ENCODE data around the gene TMEM201. TPM values are rescaled to one million over a fixed set of nuclear protein-coding genes. Genes with fewer than 3 reads are reported as not detected.

Gene TMEM201
- total and polyA plus RNA-seq, 9 of the 15 experiments (the other 6 are each of a cell fraction or from before 2014, with no cell fraction given): 0.42 to 51.3 (median 7.4) TPM

DNA sequence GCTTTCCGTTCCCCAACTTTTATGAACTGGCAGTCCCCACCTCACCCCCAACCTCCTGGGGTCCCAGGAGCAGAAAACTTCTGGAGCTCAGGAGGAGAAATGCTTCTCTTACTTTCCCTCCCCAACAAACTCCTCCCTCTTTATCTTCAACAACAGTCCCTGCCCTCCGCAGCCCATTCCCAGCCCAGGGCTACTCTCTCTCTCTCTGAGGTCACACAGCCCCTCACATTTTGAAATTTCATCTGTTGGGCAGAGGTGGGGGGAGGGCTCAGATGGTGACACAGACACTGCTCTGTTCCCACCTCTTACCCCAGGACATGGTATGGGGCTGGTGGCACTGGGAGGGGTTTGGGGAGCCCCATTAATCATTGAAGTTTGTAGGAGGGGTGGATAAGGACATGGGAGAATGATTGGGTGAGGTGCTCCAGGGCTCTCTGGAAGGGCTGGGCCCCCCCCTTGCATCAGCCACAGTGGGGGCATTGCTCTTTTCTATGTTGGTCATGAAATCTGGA, 68.9 kb downstream of the TMEM201 start (continued):
- TF ChIP-seq NFXL1 (CRISPR knock-in tag; IDR thresholded peaks at IDR 0.05): no peak
- no peak for TF ChIP-seq ZNF174 (CRISPR knock-in tag; IDR thresholded peaks at IDR 0.05)
- no peak for TF ChIP-seq SMAD1 (IDR thresholded peaks at IDR 0.05; ENCODE audit: low read depth, low read length, partially characterized antibody)
- no peak for TF ChIP-seq RB1 (IDR thresholded peaks at IDR 0.05; ENCODE audit: low read depth)
- no peak for TF ChIP-seq WHSC1 (IDR thresholded peaks at IDR 0.05; ENCODE audit: low read length)
- TF ChIP-seq, protein P1, sequence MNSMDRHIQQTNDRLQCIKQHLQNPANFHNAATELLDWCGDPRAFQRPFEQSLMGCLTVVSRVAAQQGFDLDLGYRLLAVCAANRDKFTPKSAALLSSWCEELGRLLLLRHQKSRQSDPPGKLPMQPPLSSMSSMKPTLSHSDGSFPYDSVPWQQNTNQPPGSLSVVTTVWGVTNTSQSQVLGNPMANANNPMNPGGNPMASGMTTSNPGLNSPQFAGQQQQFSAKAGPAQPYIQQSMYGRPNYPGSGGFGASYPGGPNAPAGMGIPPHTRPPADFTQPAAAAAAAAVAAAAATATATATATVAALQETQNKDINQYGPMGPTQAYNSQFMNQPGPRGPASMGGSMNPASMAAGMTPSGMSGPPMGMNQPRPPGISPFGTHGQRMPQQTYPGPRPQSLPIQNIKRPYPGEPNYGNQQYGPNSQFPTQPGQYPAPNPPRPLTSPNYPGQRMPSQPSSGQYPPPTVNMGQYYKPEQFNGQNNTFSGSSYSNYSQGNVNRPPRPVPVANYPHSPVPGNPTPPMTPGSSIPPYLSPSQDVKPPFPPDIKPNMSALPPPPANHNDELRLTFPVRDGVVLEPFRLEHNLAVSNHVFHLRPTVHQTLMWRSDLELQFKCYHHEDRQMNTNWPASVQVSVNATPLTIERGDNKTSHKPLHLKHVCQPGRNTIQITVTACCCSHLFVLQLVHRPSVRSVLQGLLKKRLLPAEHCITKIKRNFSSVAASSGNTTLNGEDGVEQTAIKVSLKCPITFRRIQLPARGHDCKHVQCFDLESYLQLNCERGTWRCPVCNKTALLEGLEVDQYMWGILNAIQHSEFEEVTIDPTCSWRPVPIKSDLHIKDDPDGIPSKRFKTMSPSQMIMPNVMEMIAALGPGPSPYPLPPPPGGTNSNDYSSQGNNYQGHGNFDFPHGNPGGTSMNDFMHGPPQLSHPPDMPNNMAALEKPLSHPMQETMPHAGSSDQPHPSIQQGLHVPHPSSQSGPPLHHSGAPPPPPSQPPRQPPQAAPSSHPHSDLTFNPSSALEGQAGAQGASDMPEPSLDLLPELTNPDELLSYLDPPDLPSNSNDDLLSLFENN (IDR thresholded peaks at IDR 0.05; ENCODE audit: low read depth in 2 of 2, low read length in 2 of 2): 0 out of 4 replicates have a peak, but pooled peaks of 1 of the 2 experiments have one; percentile 39
- no peak for TF ChIP-seq HEY1 (CRISPR knock-in tag; IDR thresholded peaks at IDR 0.05; ENCODE audit: borderline replicate concordance)
- TF ChIP-seq, protein P2, sequence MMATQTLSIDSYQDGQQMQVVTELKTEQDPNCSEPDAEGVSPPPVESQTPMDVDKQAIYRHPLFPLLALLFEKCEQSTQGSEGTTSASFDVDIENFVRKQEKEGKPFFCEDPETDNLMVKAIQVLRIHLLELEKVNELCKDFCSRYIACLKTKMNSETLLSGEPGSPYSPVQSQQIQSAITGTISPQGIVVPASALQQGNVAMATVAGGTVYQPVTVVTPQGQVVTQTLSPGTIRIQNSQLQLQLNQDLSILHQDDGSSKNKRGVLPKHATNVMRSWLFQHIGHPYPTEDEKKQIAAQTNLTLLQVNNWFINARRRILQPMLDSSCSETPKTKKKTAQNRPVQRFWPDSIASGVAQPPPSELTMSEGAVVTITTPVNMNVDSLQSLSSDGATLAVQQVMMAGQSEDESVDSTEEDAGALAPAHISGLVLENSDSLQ (IDR thresholded peaks at IDR 0.05): peak; percentile 90
- TF ChIP-seq DIDO1 (tag; IDR thresholded peaks at IDR 0.05; ENCODE audit: low read depth): 0 out of 2 replicates have a peak, but pooled peaks have one; percentile 5
- TF ChIP-seq RFX1 (IDR thresholded peaks at IDR 0.05): no peak
- TF ChIP-seq RBM25 (IDR thresholded peaks at IDR 0.05; ENCODE audit: low read depth, low read length, severe bottlenecking): peak; percentile 46
- no peak for TF ChIP-seq BACH1 (tag; IDR thresholded peaks at IDR 0.05)
- no peak for TF ChIP-seq EWSR1 (IDR thresholded peaks at IDR 0.05; ENCODE audit: borderline replicate concordance, low read depth, partially characterized antibody)
- no peak for TF ChIP-seq HNRNPH1 (optimal IDR thresholded peaks at IDR 0.05; ENCODE audit: low read depth, low read length)
- no peak for TF ChIP-seq ZNF785 (CRISPR knock-in tag; IDR thresholded peaks at IDR 0.05)
- TF ChIP-seq ZNF79 (CRISPR knock-in tag; IDR thresholded peaks at IDR 0.05; ENCODE audit: low read depth): no peak
- no peak for TF ChIP-seq ZNF175 (CRISPR knock-in tag; IDR thresholded peaks at IDR 0.05; ENCODE audit: low read depth)
- no peak for TF ChIP-seq SIN3A (IDR thresholded peaks at IDR 0.05; ENCODE audit: borderline replicate concordance in 2 of 2, control insufficient read depth in 1 of 2, low read depth in 2 of 2, low read length in 2 of 2)
- TF ChIP-seq STAT5A (IDR thresholded peaks at IDR 0.05; ENCODE audit: borderline replicate concordance, low read length): no peak
- TF ChIP-seq KAT8 (IDR thresholded peaks at IDR 0.05; ENCODE audit: low read depth): no peak
- TF ChIP-seq, protein P3, sequence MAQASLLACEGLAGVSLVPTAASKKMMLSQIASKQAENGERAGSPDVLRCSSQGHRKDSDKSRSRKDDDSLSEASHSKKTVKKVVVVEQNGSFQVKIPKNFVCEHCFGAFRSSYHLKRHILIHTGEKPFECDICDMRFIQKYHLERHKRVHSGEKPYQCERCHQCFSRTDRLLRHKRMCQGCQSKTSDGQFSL (CRISPR knock-in tag; IDR thresholded peaks at IDR 0.05): peak; percentile 87
- TF ChIP-seq, protein P3 (tag; IDR thresholded peaks at IDR 0.05): no peak; a peak in 1 of 4 replicates

Measured in K562 (cell line).